ENCODE measurements around the gene PPP1R15A.

DNA sequence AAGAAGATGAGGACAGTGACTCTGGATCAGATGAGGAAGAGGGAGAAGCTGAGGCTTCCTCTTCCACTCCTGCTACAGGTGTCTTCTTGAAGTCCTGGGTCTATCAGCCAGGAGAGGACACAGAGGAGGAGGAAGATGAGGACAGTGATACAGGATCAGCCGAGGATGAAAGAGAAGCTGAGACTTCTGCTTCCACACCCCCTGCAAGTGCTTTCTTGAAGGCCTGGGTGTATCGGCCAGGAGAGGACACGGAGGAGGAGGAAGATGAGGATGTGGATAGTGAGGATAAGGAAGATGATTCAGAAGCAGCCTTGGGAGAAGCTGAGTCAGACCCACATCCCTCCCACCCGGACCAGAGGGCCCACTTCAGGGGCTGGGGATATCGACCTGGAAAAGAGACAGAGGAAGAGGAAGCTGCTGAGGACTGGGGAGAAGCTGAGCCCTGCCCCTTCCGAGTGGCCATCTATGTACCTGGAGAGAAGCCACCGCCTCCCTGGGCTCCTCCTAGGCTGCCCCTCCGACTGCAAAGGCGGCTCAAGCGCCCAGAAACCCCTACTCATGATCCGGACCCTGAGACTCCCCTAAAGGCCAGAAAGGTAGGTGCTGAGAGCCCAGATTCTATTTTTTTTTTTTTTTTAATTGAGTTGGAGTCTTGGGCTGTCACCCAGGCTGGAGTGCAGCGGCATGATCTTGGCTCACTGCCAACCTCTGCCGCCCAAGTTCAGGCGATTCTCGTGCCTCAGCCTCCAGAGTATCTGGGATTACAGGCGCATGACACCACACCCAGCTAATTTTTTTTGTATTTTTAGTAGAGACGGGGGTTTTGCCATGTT, 2.3 kb downstream of the PPP1R15A start:
- TF ChIP-seq CTCF (IDR thresholded peaks at IDR 0.05) (no peak), POLR2AphosphoS5 (IDR thresholded peaks at IDR 0.05) (no peak)

Measured in upper lobe of left lung (tissue), 4 donors.